Esophagus squamous epithelium (tissue), 5 donors: ENCODE results near the gene TSPAN15. TPM values are rescaled to one million over a fixed set of nuclear protein-coding genes. Genes with fewer than 3 reads are reported as not detected.

ENCODE experiments used
- DNase-seq: peaks from one replicate; lab custom pipeline; 2025; lab: John Stamatoyannopoulos, UW
- H3K27ac ChIP-seq, 4 donors: fragments of 200-600 bp; sonication (generic); one replicate each; pipeline ENCODE4 v1.5.1; 2016 to 2019; ENCODE audit warnings: mild to moderate bottlenecking in 1 of 4
- H3K27me3 ChIP-seq, 4 donors: fragments of 200-600 bp; sonication (generic); 1 replicate in 3 of 4; 2 replicates in 1 of 4; pipeline versions ENCODE4 v1.5.1 to v1.6.0; 2017 to 2021; ENCODE audit warnings: antibody characterized with exemption in 1 of 4
- H3K36me3 ChIP-seq, 3 donors: fragments of 200-600 bp; sonication (generic); one replicate each; pipeline ENCODE4 v1.5.1; 2016 to 2019
- H3K4me1 ChIP-seq, 3 donors: fragments of 200-600 bp; sonication (generic); one replicate each; pipeline ENCODE4 v1.5.1; 2017 to 2019
- H3K4me3 ChIP-seq, 4 donors: fragments of 200-600 bp; sonication (generic); 1 replicate in 3 of 4; 2 replicates in 1 of 4; pipeline ENCODE4 v1.5.1; 2016 to 2019; ENCODE audit warnings: mild to moderate bottlenecking in 2 of 4, moderate library complexity in 1 of 4
- H3K9me3 ChIP-seq, 3 donors: fragments of 200-600 bp; sonication (generic); one replicate each; pipeline ENCODE4 v1.5.1; 2016 to 2019
- CTCF ChIP-seq, 6 experiments: fragments of 450-650 bp in 4 of 6; fragments of 200-600 bp in 2 of 6; sonication (generic) in 2 of 6; IDR thresholded peaks; one replicate each; pipeline ENCODE4 v1.5.1; 2016 to 2019; ENCODE audit warnings: antibody characterized with exemption in 6 of 6, mild to moderate bottlenecking in 4 of 6, moderate library complexity in 4 of 6
- POLR2A ChIP-seq, 4 donors: fragments of 450-650 bp; IDR thresholded peaks; one replicate each; pipeline ENCODE4 v1.6.1; 2017; ENCODE audit warnings: antibody characterized with exemption in 4 of 4, mild to moderate bottlenecking in 4 of 4, moderate library complexity in 3 of 4
- WGBS, 2 donors: methylation state at CpG; one replicate each; pipeline ENCODE4 v1.1.5; 2018; 5-methylcytosine and 5-hydroxymethylcytosine counted together
- intact Hi-C: fragments of 100-400 bp; cut with DNase I; formaldehyde crosslinking; loops from one replicate; pipeline ENCODE4 v1.15.0; 2022
- total RNA-seq, 4 donors: library from RNA; depleted of rRNA; stranded (reverse); fragments of >200 nt; gene quantifications; one replicate each; pipeline ENCODE4 v1.1.0, GENCODE V29; 2016
- donor health status: DM: yes; HTN: yes; CAD: no.

TSPAN15 gene
- total RNA-seq, 4 donors from 2014 or later, result 3.6 to 24.0 (median 18.5) TPM

GRCh38 chr10:69474742-69475432 is 23.6 kb downstream of the TSPAN15 start:
- H3K36me3 ChIP-seq, result no peaks in the 10 kb centered on the region
- no peak for DNase-seq
- no peak overlapping the region for H3K4me3 ChIP-seq
- H3K27ac ChIP-seq, result peak overlapping the region; percentile 23 to 88 (median 78)
- intact Hi-C loops, result no loop called here
- H3K9me3 ChIP-seq, result no peaks in the 10 kb centered on the region
- 22 to 31% methylated on average over 5 to 8 of the region's 9 CpGs for WGBS, 2 donors
- H3K27me3 ChIP-seq, result peaks cover 0 to 13% (median 0%) of the 10 kb centered on the region in 4 donors
- H3K4me1 ChIP-seq, result peaks cover 23 to 60% (median 34%) of the 10 kb centered on the region in 3 donors
- TF ChIP-seq CTCF (IDR thresholded peaks at IDR 0.05) (no peak), POLR2A (IDR thresholded peaks at IDR 0.05) (no peak)

GRCh38 chr10:69475433-69475830 is 24.2 kb downstream of the TSPAN15 start:
- Histone ChIP-seq H3K27me3 (peaks cover 0 to 13% (median 0%) of the 10 kb centered on the region in 4 donors), H3K4me1 (peaks cover 23 to 65% (median 38%) of the 10 kb centered on the region in 3 donors), H3K27ac (peak overlapping the region; percentile 19 to 88 (median 78)), H3K4me3 (no peak overlapping the region), H3K36me3 (no peaks in the 10 kb centered on the region), H3K9me3 (no peaks in the 10 kb centered on the region)
- WGBS, 2 donors, result 65 to 76% methylated on average over 2 of the region's 2 CpGs
- TF ChIP-seq CTCF (IDR thresholded peaks at IDR 0.05) (no peak), POLR2A (IDR thresholded peaks at IDR 0.05) (no peak)
- DNase-seq, result no peak
- intact Hi-C loops, result no loop called here

- Histone ChIP-seq H3K36me3 (no peaks in the 10 kb centered on the region), H3K27ac (peak overlapping the region in 3 of 4 donors; percentile 73 to 83 (median 81)), H3K4me3 (no peak overlapping the region), H3K27me3 (peaks cover 0 to 11% (median 0%) of the 10 kb centered on the region in 4 donors), H3K9me3 (no peaks in the 10 kb centered on the region), H3K4me1 (peaks cover 23 to 85% (median 56%) of the 10 kb centered on the region in 3 donors)
- WGBS, 2 donors, result 78 to 89% methylated on average over 5 to 7 of the region's 8 CpGs
- TF ChIP-seq POLR2A (IDR thresholded peaks at IDR 0.05) (no peak), CTCF (IDR thresholded peaks at IDR 0.05) (no peak)
- DNase-seq, result no peak
- intact Hi-C loops, result no loop called here
These were observed 26.8 kb downstream of the TSPAN15 start for GRCh38 chr10:69477968-69478597.

- Histone ChIP-seq H3K27me3 (no peaks in the 10 kb centered on the region), H3K9me3 (no peaks in the 10 kb centered on the region), H3K27ac (peak overlapping the region; percentile 63 to 83 (median 77)), H3K36me3 (peaks cover 0 to 9% (median 0%) of the 10 kb centered on the region in 3 donors), H3K4me1 (peaks cover 16 to 76% (median 49%) of the 10 kb centered on the region in 3 donors), H3K4me3 (no peak overlapping the region)
- DNase-seq, result no peak
- no peak for TF ChIP-seq CTCF (IDR thresholded peaks at IDR 0.05)
- no peak for TF ChIP-seq POLR2A (IDR thresholded peaks at IDR 0.05)
- intact Hi-C loops, result no loop called here
- 58 to 71% methylated on average over 1 to 3 of the region's 7 CpGs for WGBS, 2 donors
These were observed 28.2 kb downstream of the TSPAN15 start for GRCh38 chr10:69479240-69480067.
